Lung (tissue), 12 donors: ENCODE data around the gene EDC4. TPM values are rescaled to one million over a fixed set of nuclear protein-coding genes. Genes with fewer than 3 reads are reported as not detected.
A peak's percentile ranks its signal among the peaks of the same experiment; 100 is the strongest.

Experiments used
- ATAC-seq: fragments of 200-7000 bp; cut with Tn5 transposase; one replicate; pipeline ENCODE4 v1.9.1; 2020; ENCODE audit warnings: moderate number of reproducible peaks; ENCODE audit not compliant: insufficient read depth, low FRiP score
- DNase-seq, 3 donors: peaks; one replicate each; pipeline ENCODE4 v3.0.0-alpha.2; 2013 to 2017
- H3K27ac ChIP-seq, 2 donors: one replicate each; pipeline ENCODE4 v1.5.1; 2013; ENCODE audit warnings: mild to moderate bottlenecking in 2 of 2, moderate library complexity in 2 of 2, control low read depth in 1 of 2, inconsistent platforms in 1 of 2, low read depth in 1 of 2, low read length in 1 of 2
- H3K27me3 ChIP-seq, 3 donors: one replicate each; pipeline ENCODE4 v1.5.1; 2013; ENCODE audit warnings: low read length in 2 of 3; ENCODE audit not compliant: control insufficient read depth in 3 of 3, insufficient read depth in 3 of 3
- H3K36me3 ChIP-seq, 4 donors: one replicate each; pipeline ENCODE4 v1.5.1; 2013; ENCODE audit warnings: low read length in 4 of 4, mild to moderate bottlenecking in 1 of 4, moderate library complexity in 1 of 4; ENCODE audit not compliant: control insufficient read depth in 4 of 4, insufficient read depth in 4 of 4
- H3K4me1 ChIP-seq, 5 donors: one replicate each; pipeline ENCODE4 v1.5.1; 2013; ENCODE audit warnings: low read length in 5 of 5, mild to moderate bottlenecking in 2 of 5, moderate library complexity in 1 of 5; ENCODE audit not compliant: control insufficient read depth in 5 of 5, insufficient read depth in 5 of 5
- H3K4me3 ChIP-seq: one replicate; pipeline ENCODE4 v1.5.1; 2013; ENCODE audit warnings: mild to moderate bottlenecking, control low read depth, moderate library complexity
- H3K9ac ChIP-seq, 2 donors: one replicate each; pipeline ENCODE4 v1.5.1; 2013; ENCODE audit warnings: low read length in 2 of 2, control low read depth in 1 of 2; ENCODE audit not compliant: insufficient read depth in 1 of 2
- H3K9me3 ChIP-seq, 4 donors: one replicate each; pipeline ENCODE4 v1.5.1; 2013; ENCODE audit warnings: low read length in 3 of 4, mild to moderate bottlenecking in 1 of 4, moderate library complexity in 1 of 4; ENCODE audit not compliant: control insufficient read depth in 4 of 4, insufficient read depth in 3 of 4
- CTCF ChIP-seq: IDR thresholded peaks from 2 replicates; pipeline ENCODE4 v1.5.1; 2012; ENCODE audit warnings: mild to moderate bottlenecking; ENCODE audit errors: control extremely low read depth, extremely low read depth
- WGBS, 2 donors: extraction: QIAGEN DNeasy Blood & Tissue Kit; methylation state at CpG; one replicate each; pipeline ENCODE4 v1.1.7; 2013; 5-methylcytosine and 5-hydroxymethylcytosine counted together
- polyA plus RNA-seq, 2 donors: library from polyadenylated mRNA; stranded (reverse); fragments of 200-250 nt; gene quantifications; one replicate each; pipeline ENCODE4 v1.2.1, GENCODE V29; 2013
- total RNA-seq, 2 donors: library from RNA; depleted of rRNA in 1 of 2; stranded (reverse); fragments of >200 nt in 1 of 2; gene quantifications; one replicate each; pipeline ENCODE4 v1.2.1, GENCODE V29; 2014 to 2021
- donor health status: control.
- donor health status: control.
- donor health status: Bipolar disorder and iron deficiency.
- donor health status: healthy.
- donor health status: DM: yes; HTN: yes; CAD: no.

The EDC4 gene
- total and polyA plus RNA-seq, 4 donors = 33.5 to 60.5 (median 39.5) TPM

DNA sequence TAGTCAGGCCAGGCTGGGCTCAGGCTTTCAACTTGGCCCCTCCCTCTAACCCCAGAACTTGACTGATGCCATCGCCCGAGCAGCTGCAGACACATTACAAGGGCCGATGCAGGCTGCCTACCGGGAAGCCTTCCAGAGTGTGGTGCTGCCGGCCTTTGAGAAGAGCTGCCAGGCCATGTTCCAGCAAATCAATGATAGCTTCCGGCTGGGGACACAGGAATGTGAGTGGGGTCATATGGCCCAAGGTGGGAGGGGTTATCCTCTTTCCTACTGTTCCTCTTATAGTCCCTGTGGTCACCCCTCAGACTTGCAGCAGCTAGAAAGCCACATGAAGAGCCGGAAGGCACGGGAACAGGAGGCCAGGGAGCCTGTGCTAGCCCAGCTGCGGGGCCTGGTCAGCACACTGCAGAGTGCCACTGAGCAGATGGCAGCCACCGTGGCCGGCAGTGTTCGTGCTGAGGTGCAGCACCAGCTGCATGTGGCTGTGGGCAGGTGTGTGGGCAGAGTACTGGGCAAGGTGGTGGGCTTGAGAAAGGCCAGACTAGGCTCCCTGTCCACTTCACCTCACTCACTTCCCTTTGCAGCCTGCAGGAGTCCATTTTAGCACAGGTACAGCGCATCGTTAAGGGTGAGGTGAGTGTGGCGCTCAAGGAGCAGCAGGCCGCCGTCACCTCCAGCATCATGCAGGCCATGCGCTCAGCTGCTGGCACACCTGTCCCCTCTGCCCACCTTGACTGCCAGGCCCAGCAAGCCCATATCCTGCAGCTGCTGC lies 9.7 kb downstream of the EDC4 start:
- 79 to 86% methylated on average over 18 of the region's 18 CpGs for WGBS, 2 donors
- Histone ChIP-seq H3K36me3 (peaks cover 10 to 70% (median 53%) of the 10 kb centered on the region in 4 donors), H3K9me3 (no peaks in the 10 kb centered on the region), H3K27me3 (no peaks in the 10 kb centered on the region), H3K4me3 (no peak overlapping the region), H3K27ac (peak overlapping the region in 1 of 2 donors; percentile 63), H3K4me1 (peaks cover 0 to 11% (median 3%) of the 10 kb centered on the region in 5 donors), H3K9ac (no peak overlapping the region)
- DNase-seq (no peak), ATAC-seq (no peak)
- TF ChIP-seq CTCF = no peak

GRCh38 chr16:67883146-67883871 lies 10.5 kb downstream of the EDC4 start:
- TF ChIP-seq CTCF = no peak
- Histone ChIP-seq H3K27me3 (no peaks in the 10 kb centered on the region), H3K9me3 (no peaks in the 10 kb centered on the region), H3K36me3 (peaks cover 10 to 63% (median 46%) of the 10 kb centered on the region in 4 donors), H3K9ac (no peak overlapping the region), H3K4me3 (no peak overlapping the region), H3K27ac (peak overlapping the region in 1 of 2 donors; percentile 18), H3K4me1 (peaks cover 0 to 11% (median 3%) of the 10 kb centered on the region in 5 donors)
- ATAC-seq (no peak), DNase-seq (no peak)
- WGBS, 2 donors = 74 to 90% methylated on average over 6 of the region's 6 CpGs

DNA sequence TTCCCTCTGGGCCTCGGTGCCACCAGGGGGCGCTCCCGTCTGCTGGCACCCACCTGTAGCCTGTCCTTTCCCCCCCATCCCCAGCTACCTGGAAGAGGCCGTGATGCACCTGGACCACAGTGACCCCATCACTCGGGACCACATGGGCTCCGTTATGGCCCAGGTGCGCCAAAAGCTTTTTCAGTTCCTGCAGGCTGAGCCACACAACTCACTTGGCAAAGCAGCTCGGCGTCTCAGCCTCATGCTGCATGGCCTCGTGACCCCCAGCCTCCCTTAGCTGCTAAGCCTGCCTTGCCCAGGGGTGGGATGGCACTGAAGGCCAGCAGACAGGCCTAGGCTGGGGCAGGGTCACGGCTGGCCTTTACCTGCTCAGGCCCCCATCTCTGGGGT lies 11.0 kb downstream of the EDC4 start:
- Histone ChIP-seq H3K4me3 (no peak overlapping the region), H3K9me3 (no peaks in the 10 kb centered on the region), H3K27me3 (no peaks in the 10 kb centered on the region), H3K27ac (peak overlapping the region; percentile 2 to 49), H3K36me3 (peaks cover 10 to 57% (median 40%) of the 10 kb centered on the region in 4 donors), H3K9ac (no peak overlapping the region), H3K4me1 (peaks cover 0 to 11% (median 3%) of the 10 kb centered on the region in 5 donors)
- ATAC-seq (peak; percentile 77), DNase-seq (peak; percentile 22 to 59 (median 41))
- 61 to 64% methylated on average over 11 of the region's 11 CpGs for WGBS, 2 donors
- peak; percentile 68 for TF ChIP-seq CTCF
